ENCODE measurements around the gene SELENON. TPM values are rescaled to one million over a fixed set of nuclear protein-coding genes. Genes with fewer than 3 reads are reported as not detected.

The SELENON gene
- polyA plus RNA-seq, 3 donors = 1.5 to 31.5 (median 3.5) TPM

GRCh38 chr1:25792115-25792514 is 7.9 kb upstream of the SELENON start:
- 100% methylated on average over 1 of the region's 4 CpGs for whole genome bisulfite sequencing (ENCODE audit: insufficient coverage)
- Mint-ChIP-seq H3K9me3 (peaks cover 0 to 4% (median 0%) of the 10 kb centered on the region in 7 donors), H3K4me1 (peaks cover 6% of the 10 kb centered on the region), H3K4me3 (no peak overlapping the region), H3K27me3 (ENCODE audit: low read depth in 3 of 3) (peaks cover 0 to 3% (median 0%) of the 10 kb centered on the region in 3 donors), H3K36me3 (peaks cover 11% of the 10 kb centered on the region in 2 donors), H3K27ac (no peak overlapping the region)
- H3K4me3 ChIP-seq (replicated peaks in 1 of 3; ENCODE audit: low read depth in 2 of 3, low read length in 3 of 3) = no peak overlapping the region
- no peaks in the 10 kb centered on the region for H3K4me1 ChIP-seq (ENCODE audit: control insufficient read depth in 1 of 2, insufficient read depth in 2 of 2, low read length in 2 of 2)
- no peaks in the 10 kb centered on the region for H4K20me1 ChIP-seq (ENCODE audit: insufficient read depth, low read length)
- no peak for DNase-seq
- no peak overlapping the region for H3K27ac ChIP-seq (ENCODE audit: low read depth in 1 of 2, low read length in 2 of 2)
- no peak overlapping the region for H2AFZ ChIP-seq (ENCODE audit: insufficient read depth, low read depth, low read length, poor library complexity, severe bottlenecking)
- H3K36me3 ChIP-seq (replicated peaks in 1 of 2; ENCODE audit: control insufficient read depth in 1 of 2, insufficient read depth in 2 of 2, low read length in 2 of 2) = peaks cover 0 to 8% of the 10 kb centered on the region in 2 donors
- no peaks in the 10 kb centered on the region for H3K79me2 ChIP-seq (ENCODE audit: insufficient read depth, low read length)
- TF ChIP-seq CTCF (IDR thresholded peaks at IDR 0.05) = no peak
- H3K9me3 ChIP-seq (replicated peaks in 1 of 2; ENCODE audit: control insufficient read depth in 1 of 2, insufficient read depth in 1 of 2, low read length in 2 of 2) = no peaks in the 10 kb centered on the region
- no peak overlapping the region for H3K4me2 ChIP-seq (replicated peaks; ENCODE audit: extremely low read depth, low read length, poor library complexity, severe bottlenecking)
- intact Hi-C loops (cut with micrococcal nuclease) = no loop called here
- H3K27me3 ChIP-seq (ENCODE audit: control insufficient read depth in 2 of 2, insufficient read depth in 2 of 2, low read length in 2 of 2) = no peaks in the 10 kb centered on the region
- no peak overlapping the region for H3K9ac ChIP-seq (ENCODE audit: insufficient read depth, low read length, poor library complexity, severe bottlenecking)

GRCh38 chr1:25793585-25794170 is 6.3 kb upstream of the SELENON start:
- Histone ChIP-seq H3K9me3 (replicated peaks in 1 of 2; ENCODE audit: control insufficient read depth in 1 of 2, insufficient read depth in 1 of 2, low read length in 2 of 2) (no peaks in the 10 kb centered on the region), H3K27me3 (ENCODE audit: control insufficient read depth in 2 of 2, insufficient read depth in 2 of 2, low read length in 2 of 2) (no peaks in the 10 kb centered on the region), H3K9ac (ENCODE audit: insufficient read depth, low read length, poor library complexity, severe bottlenecking) (no peak overlapping the region), H3K4me2 (replicated peaks; ENCODE audit: extremely low read depth, low read length, poor library complexity, severe bottlenecking) (no peak overlapping the region), H3K4me3 (replicated peaks in 1 of 3; ENCODE audit: low read depth in 2 of 3, low read length in 3 of 3) (no peak overlapping the region), H2AFZ (ENCODE audit: insufficient read depth, low read depth, low read length, poor library complexity, severe bottlenecking) (no peak overlapping the region), H4K20me1 (ENCODE audit: insufficient read depth, low read length) (no peaks in the 10 kb centered on the region), H3K79me2 (ENCODE audit: insufficient read depth, low read length) (no peaks in the 10 kb centered on the region), H3K36me3 (replicated peaks in 1 of 2; ENCODE audit: control insufficient read depth in 1 of 2, insufficient read depth in 2 of 2, low read length in 2 of 2) (no peaks in the 10 kb centered on the region), H3K4me1 (ENCODE audit: control insufficient read depth in 1 of 2, insufficient read depth in 2 of 2, low read length in 2 of 2) (no peaks in the 10 kb centered on the region), H3K27ac (ENCODE audit: low read depth in 1 of 2, low read length in 2 of 2) (no peak overlapping the region)
- Mint-ChIP-seq H3K36me3 (peaks cover 1 to 5% of the 10 kb centered on the region in 2 donors), H3K27me3 (ENCODE audit: low read depth in 3 of 3) (peaks cover 2 to 3% (median 2%) of the 10 kb centered on the region in 3 donors), H3K27ac (no peak overlapping the region), H3K9me3 (peaks cover 0 to 1% (median 0%) of the 10 kb centered on the region in 7 donors), H3K4me1 (peaks cover 9% of the 10 kb centered on the region), H3K4me3 (no peak overlapping the region)
- intact Hi-C loops (cut with micrococcal nuclease) = no loop called here
- DNase-seq = no peak
- 78% methylated on average over 6 of the region's 7 CpGs for WGBS (ENCODE audit: insufficient coverage)
- no peak for TF ChIP-seq CTCF (IDR thresholded peaks at IDR 0.05)
